ENCODE data around the gene IL12RB2.
A peak's percentile ranks its signal among the peaks of the same experiment; 100 is the strongest.

IL12RB2 gene

DNA sequence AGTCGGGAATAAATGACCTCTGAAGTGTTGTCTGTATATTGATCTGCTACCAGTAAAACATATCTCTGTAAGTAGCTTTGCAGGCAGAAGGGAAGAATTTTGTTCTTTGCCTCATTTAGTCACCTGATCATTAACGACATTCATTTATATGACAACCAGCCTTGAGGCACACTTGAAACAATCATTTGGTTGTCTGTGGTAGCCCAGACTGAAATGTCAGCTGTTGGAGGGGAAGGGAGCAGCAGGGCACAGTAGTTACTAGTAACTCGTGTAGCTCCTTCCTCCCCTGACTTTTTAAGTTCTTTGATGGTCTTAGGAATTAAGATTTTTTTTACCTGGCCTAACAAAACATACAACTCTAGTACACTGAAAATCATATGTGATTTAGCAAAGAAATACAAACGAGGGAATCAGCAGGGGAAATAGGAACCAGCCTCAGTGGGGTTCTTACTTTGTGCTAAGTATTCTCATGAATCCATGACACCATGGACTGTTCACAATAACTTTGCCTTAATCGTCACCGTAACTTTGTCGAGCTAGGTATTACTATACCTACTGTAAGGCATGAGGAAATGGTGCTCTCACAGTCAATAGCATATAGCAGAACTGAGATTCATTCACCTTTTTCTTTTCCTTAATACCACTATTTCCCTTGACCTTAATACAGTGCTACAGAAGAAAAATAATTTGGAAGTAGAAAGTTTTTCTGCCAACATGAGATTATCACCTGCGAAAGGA lies 6.4 kb downstream of the IL12RB2 start:
- no peak for DNase-seq (ENCODE audit: low read depth)

DNA sequence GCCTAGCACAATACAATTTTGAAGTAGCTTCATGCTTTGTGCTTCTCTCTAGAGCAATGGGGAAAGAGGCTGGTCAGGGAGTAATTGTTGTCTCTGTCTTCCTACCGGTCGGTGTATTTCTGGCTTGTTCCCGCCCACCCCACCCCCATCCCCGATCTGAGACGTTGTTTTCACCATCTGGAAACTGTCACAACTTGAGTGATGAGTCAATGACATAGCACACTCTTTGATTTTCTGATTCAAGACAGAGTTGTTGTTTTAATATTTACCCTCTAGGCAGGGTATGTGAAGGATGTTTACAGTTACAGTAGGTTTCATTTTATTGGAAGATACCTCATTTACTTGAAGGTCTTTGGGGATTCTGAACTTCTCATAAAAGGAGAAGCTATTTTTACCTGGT lies 7.0 kb downstream of the IL12RB2 start:
- DNase-seq (ENCODE audit: low read depth), result no peak

DNA sequence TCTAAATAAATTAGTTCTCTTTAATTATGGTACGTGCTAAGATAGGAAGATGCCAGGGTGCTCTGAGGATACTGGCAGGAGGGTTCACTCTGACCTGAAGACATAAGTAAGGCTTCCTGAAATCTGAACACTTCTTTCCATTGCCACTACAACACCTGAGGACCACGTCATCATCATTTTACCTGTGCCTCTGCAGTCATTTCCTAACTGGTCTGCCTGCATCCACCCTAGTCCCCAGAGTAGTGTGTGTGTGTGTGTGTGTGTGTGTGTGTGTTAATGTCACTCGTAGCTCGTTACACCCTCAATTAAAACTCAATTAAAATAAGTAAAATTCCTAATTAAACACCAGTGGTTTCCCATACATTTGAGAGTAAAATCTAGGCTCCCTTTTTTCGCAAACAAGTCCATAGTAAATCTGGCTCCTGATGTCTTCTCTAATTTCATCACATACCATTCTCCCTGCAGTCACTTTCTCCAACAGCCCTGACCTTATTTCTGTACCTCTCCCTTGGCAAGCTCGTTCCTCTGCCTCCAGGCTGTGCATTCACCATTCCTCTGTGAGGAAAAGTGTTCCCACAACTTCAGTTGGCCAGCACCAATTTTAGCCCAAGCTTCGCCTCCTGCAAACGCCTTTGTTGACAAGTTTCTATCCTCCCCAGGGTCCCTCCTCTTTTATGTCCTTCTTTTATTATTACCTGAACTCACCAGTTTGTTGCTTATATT lies 8.7 kb downstream of the IL12RB2 start:
- no peak for DNase-seq (ENCODE audit: low read depth)

DNA sequence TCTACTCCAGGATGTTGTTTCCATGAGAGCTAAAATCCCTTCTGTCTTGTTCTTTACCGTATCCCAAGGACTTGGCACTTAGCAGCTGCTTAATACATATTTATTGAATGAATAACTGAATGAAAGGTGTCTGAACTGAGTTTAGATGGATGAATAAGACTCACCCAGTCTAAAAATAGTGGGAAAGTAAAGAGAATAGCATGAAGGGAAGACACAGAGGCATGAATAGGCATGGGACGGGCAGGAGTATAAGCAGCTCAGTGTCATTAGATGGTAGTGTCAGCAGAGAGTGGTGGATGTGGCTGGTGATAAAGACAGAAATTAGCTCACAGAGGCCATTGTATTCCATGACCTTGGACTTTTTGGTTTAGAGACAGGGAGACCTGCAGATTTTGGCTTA lies 9.2 kb downstream of the IL12RB2 start:
- DNase-seq (ENCODE audit: low read depth), result no peak

DNA sequence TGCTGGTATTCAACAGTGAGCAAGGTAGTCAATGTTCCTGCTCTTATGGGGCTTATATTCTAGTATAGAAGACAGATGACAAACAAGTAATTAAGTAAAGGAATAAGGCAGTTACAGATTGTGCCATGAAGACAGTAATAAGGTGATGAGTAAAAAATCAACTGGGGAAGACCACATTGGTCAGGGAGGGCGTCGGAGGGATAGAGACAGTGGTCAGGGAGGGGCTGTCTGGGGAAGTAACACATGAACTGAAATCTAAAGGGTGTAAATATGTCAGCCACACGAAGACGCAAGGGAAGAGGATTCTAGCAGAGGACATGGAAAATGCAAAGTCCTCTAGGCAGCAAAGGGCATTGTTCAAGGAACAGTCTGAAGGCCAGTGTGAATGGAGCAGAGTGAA lies 10.1 kb downstream of the IL12RB2 start:
- DNase-seq (ENCODE audit: low read depth), result no peak

DNA sequence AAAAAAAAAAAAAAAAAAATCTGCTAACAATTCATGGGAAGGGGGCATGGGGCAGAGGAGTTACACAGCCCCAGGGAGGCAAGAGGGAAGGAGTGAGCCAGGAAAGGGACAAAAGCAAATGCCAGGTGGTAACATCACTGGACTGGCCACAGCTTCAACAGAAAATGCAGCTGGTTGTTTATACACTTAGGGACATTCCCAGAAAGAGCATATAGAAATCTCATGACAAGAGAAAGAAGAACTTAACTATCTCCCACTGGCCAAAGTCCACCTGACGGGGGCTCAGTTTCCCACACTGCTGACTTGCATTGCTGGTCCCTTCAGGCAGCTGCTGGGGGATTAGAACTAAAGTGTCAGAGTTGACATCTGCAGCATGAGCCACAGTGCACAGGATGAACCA lies 14.8 kb downstream of the IL12RB2 start:
- DNase-seq (ENCODE audit: low read depth), result no peak

DNA sequence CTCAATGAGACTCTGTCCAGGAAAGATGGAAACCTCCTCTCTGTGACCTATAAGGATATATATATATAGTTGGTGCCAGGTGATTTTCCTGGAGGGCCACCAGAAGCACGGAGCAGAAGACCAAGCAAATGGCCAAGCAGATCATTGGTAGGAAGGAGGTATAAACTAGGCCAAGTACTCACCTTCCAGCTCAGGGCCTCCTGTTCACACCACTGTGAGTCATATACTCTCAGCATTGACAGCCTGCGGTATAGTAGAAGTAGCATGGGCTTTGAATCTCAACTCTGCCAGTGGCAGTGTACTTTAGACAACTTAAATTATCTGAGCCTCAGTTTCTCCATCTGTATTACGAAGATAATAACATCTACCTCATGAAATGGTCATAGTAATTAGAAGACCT lies 15.4 kb downstream of the IL12RB2 start:
- DNase-seq (ENCODE audit: low read depth), result no peak

DNA sequence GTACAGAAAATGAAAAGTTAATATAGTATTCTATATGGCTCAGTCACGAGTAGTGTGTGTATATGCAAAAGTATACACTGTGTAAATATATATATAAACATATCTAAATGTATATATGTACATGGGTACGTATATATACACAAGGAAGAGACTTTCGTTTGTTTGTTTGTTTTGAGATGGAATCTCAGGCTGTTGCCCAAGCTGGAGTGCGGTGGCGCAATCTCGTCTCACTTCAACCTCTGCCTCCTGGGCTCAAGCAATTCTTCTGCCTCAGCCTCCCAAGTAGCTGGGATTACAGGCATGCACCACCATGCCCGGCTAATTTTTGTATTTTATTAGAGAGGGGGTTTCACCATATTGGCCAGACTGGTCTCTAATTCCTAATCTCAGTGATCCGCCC lies 16.4 kb downstream of the IL12RB2 start:
- DNase-seq (ENCODE audit: low read depth), result no peak

DNA sequence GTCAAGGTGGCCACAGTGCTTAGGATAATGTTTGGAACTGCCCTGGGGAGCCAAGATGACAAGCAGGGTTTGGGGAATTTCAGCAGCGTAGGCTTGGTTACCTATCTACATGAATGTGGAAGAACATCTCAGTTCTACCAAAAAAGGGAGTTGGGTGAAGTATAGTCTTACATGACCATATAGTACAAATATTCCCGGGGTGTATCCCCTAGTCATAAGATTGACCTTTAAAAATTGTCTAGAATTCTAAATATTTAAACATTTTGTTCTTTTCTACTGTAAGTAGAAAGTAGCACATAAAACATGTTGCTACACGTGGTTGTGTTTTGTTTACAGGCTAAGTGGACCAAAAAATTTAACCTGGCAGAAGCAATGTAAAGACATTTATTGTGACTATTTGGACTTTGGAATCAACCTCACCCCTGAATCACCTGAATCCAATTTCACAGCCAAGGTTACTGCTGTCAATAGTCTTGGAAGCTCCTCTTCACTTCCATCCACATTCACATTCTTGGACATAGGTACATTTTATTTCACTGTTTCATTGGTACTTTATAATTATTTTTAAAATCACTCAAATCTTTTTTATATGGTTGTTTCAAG lies 20.3 kb downstream of the IL12RB2 start:
- no peak for DNase-seq (ENCODE audit: low read depth)

DNA sequence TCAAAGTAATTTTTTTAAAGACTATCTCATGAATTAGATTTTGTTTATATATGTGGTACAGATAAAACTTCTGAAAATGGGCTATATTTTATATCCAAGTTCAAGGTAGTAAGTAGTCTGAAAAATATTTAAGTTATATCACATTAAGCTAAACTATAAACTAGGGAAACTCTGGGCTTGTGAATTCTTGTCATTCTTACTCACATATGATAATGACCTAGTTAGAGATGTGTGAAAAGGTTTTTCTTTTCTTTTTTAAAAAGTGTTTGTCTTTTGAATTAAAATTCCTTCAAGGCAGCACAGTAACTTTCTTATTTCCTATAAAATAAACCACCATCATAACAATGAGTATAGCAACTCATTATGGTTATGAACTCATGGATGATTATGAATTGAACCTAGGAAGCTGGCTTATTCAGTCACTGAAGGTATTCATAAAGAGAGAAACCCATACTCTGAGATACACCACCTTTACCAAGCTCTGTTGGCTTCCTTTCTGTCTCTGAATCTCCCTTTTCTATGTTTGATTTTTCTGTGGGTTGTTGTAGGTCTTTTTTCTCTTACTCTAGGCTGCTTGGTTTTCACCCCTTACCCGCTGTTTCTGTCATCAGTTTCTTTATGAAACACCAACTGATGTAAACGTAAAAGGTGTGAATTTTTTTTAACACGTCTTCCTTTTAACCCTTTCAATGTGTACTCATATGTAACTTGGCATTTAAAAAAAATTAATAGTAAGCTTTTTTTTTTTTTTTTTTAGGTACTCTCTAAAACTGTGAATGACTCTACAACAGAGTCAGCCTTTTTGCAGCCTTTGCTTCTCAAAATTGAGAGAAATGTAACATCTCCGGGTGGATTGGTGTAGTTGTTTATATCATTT lies 25.2 kb downstream of the IL12RB2 start:
- DNase-seq (ENCODE audit: low read depth), result no peak

DNA sequence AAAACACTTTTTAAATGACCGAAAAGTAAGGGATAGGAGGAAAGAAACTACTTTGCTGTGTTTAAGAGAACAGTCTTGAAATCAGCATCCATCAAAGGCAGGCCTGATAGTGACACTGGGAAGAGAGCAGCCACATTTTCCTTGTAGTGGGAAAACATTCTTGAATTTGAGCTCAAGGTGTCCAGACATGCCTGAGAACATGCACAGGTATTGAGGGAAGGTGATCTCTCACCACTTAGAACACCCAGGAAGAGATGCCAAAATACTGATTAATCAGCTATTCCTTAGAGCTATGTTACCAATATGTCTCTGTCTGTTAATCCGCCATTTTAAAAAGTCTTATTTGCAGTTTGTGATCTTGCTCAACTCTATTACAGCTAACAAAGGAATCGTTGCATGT lies 25.9 kb downstream of the IL12RB2 start:
- DNase-seq (ENCODE audit: low read depth), result no peak

DNA sequence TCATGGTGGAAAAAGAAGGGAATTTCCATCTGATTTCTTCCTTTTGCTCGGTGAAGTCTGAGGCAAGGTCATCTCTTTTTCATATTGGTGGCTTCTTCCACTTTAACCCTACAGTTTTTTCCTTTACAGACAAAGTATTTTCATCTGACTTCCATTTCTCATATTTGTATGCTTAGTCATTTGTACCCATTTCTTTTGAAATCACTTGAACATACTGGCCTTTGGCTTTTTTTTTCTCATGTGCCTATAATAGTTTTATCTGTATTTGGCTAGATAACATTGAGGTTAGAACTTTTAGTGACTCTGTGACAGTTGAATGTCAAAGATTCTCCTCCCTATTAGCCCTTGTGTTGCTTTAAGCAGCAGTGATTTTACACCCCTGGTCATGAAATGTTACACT lies 27.7 kb downstream of the IL12RB2 start:
- DNase-seq (ENCODE audit: low read depth), result no peak

DNA sequence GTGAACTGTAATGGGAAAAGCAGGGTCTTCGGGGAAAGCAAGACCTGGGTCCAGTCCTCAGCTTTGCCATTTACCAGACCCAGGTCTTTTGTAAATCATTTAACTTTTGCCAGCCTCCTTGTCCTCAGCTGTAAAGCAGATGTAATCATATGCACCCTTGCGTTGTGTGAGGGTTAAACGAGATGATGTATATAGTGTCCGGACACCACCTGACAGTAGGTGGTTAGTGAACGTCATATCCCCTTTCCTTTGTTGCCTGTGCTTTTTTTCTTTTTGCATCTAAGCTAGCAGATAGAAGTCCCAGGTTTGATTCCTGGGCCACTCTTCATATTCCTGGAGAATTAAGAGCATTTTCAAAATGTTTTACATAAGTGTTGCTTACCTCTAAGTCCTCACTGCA lies 28.5 kb downstream of the IL12RB2 start:
- DNase-seq (ENCODE audit: low read depth), result no peak

DNA sequence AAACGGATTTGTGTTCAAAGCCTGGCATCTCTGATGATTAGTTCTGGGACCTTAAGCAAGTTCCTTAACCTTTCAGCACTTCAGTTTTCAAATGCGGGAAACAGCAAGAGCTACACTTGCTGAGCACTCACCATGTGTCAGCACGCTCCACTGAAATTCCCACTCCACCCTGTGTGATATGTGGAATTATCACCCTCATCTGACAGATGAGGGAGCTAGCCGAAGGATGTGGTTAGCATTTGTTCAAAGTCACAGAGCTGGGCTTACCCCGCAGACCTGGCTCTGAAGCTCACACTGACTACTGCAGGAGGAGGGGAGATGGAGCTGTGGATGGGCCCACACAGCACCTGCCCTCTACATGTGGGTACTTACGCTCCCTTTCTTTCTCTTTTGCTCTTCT lies 29.1 kb downstream of the IL12RB2 start:
- peak; percentile 14 for DNase-seq (ENCODE audit: low read depth)

DNA sequence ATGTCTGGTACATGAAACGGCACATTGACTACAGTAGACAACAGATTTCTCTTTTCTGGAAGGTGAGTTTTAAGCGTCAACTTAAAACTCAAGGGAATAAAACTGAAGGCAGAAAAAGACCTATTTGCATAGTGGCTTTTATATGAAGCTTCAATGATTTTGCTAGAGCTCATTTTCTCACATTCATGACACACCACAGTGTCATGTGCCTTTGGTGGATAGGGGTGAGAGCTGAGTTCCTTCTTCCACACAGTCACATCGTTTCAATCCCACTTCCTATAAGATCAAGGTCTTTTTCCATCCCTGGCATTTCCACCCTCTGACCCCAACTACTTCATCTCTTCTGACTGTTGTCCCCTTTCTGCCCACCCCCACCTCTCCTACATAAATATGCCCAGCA lies 31.0 kb downstream of the IL12RB2 start:
- DNase-seq (ENCODE audit: low read depth), result no peak

DNA sequence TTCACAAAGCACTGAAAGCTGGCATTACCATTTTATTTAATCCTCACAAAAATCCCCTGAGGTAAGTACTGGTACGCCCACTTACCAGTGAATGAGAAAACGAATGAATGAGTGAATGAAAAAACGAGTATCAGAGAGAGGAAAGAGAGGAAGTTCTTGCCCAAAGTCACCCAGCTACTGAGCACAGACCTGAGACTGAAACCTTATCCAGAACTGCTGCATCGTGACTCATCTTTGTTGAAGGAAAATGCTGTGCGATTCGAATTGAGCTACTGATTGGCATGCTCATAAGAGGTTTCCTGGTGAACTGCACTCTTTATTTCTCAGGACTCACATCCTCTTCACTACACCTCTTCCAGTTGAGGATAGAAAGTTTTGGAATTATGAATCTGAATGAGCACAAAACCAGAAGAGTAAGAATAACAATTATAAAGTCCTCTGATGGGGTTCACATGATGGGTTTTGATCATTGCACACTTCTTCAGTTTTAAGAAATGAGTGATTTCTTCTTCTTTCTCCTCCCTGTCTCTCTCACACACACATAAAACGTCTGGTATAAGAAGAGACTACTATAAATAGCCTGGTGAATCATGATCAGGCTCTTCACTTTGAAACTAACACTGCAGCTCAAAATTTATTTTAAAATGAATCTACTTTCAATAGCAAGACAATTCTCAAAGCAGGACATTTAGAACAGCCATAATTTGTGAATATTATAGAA lies 32.1 kb downstream of the IL12RB2 start:
- DNase-seq (ENCODE audit: low read depth), result peak; percentile 60

DNA sequence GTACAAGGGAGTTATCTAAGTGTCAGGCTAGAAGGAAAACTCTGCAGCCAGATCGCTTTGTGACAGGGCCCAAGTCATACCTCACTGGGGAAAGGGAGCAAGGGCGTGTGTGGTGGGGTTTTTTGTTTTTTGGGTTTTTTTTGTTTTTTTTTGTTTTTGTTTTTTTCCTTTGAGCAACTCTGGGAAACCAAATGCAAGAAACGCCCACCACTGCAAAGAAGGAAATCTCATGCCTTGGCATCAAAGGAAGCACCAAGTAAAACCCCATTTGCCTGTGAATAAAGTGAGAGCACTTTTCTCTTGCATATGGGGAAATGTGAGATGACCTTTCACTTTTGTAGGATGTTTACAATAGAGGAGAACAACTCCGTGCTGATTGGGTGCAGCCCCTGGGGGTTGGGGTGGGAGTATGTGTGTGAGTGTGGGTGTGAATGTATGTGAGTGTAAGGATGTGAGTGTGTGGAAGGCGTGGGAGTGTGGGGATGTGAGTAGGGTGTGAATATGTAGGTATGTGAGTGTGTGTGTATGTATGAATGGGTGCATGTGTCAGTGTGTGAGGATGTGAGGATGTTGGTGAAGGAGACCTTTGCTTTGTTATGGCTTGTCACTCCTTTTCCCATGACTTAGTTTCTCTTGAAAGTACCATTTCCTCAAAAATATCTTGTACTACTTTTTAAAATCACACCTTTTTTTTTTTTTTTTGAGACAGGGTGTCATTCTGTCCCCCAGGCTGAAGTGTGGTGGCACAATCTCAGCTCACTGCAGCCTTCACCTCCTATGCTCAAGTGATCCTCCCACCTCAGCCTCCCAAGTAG lies 34.6 kb downstream of the IL12RB2 start:
- no peak for DNase-seq (ENCODE audit: low read depth)

DNA sequence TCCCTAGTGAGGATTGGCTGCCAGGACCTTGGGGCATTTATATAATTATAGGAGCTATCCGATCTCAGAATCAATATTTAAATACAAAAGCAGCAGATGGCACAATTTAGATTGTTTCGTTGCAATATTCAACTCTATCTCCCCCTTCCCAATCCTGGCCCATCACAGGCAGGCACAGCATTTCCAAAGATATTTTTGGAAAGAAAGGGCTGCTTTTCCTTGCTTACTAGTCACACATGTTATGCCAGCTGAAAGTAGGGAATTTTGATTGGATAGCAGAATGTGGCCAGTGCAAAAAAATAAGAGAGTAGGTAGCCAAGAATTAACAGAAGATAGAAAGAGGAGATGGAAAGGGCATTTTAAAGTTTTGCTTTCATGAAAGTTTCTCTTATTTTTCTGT lies 37.9 kb downstream of the IL12RB2 start:
- DNase-seq (ENCODE audit: low read depth), result no peak

DNA sequence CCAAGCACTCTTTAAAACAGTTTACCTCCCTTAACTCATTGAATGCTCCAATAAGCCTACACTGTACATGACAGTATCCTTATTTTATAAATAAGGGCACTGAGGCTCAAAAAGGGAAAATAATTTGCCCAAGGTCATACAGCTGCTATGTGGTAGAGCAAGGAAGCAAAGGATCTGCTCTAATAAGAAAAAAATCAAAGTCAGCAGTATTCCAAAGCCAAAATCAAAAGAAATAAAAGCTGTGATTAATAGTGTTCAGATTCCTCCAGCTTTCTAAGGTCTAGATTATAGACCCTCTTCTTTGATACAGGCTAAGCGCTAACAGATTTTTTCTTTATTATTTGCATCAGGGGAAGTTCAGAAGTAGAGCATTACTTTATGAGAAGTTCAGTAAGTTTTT lies 39.3 kb downstream of the IL12RB2 start:
- DNase-seq (ENCODE audit: low read depth), result no peak

DNA sequence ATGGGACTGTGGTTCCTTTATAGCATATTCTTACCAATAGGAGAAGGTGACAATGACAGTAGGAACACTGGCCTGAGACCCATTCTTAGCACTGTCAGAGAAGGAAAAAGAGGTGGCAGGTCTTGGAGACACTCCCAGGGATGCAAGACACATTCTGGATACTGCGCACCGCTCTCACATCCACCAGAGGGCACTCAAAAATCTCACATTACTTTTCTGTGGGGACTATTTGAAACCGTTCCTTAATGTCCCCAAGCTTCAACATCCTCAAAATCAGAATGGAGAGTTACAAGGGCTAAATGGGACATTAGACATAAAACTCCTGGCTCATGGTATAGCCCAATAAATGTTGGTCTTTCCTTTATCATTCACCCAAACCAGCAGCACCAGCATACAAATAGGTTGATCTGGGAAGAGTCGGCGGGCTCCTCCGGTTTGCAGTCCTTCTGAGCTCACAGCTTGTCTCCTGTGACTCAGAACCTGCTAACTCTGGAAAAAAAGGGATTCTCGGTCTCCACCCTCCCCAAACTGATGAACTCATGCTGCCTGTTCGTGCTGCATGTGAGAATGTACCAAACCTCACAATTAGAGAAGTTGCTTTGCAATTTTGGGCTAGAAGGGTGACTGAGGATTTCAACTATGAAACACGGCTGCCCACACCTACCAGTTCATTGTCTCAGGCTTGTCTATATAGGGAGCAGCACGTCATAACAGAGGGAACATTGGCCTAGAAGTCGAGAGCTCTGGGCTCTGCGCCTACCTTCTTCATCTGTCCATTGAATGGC lies 40.2 kb downstream of the IL12RB2 start:
- DNase-seq (ENCODE audit: low read depth), result peak; percentile 33

Data from amniotic epithelial cell (primary cell).